ENCODE measurements around the gene B3GAT1. TPM values are rescaled to one million over a fixed set of nuclear protein-coding genes. Genes with fewer than 3 reads are reported as not detected.
"Not testable (repeated sequence)": the region's sequence is repeated elsewhere in the genome, so short reads cannot be mapped to it uniquely, and the experiment has no call there.

The B3GAT1 gene
- total RNA-seq, 4 donors from 2014 or later, result 0.13 to 0.66 (median 0.35) TPM

- no peaks in the 10 kb centered on the region for H3K4me1 ChIP-seq
- H3K27me3 ChIP-seq, result peaks cover 0 to 4% (median 0%) of the 10 kb centered on the region in 4 donors
- peak; percentile 74 for DNase-seq (ENCODE audit: extremely low spot score)
Observed at GRCh38 chr11:134346976-134347350, 65.1 kb downstream of the B3GAT1 start.

GRCh38 chr11:134346101-134346975 is 65.7 kb downstream of the B3GAT1 start:
- Histone ChIP-seq H3K36me3 (no peaks in the 10 kb centered on the region), H3K4me1 (no peaks in the 10 kb centered on the region), H3K27ac (replicated peaks in 1 of 4) (no peak overlapping the region), H3K27me3 (peaks cover 0 to 4% (median 0%) of the 10 kb centered on the region in 4 donors), H3K9me3 (no peaks in the 10 kb centered on the region), H3K4me3 (no peak overlapping the region)
- TF ChIP-seq POLR2A (IDR thresholded peaks at IDR 0.05; ENCODE audit: low read depth), result no peak
- no peak for TF ChIP-seq CTCF (IDR thresholded peaks at IDR 0.05)
- no peak for TF ChIP-seq POLR2AphosphoS5 (IDR thresholded peaks at IDR 0.05)
- TF ChIP-seq EP300 (IDR thresholded peaks at IDR 0.05), result no peak
- WGBS, result 86% methylated on average over 22 of the region's 22 CpGs
- peak; percentile 87 for DNase-seq (ENCODE audit: extremely low spot score)
- intact Hi-C loops (cut with DNase I), result no loop called here

More at GRCh38 chr11:134346976-134347350, 65.1 kb downstream of the B3GAT1 start:
- no peak for TF ChIP-seq CTCF (IDR thresholded peaks at IDR 0.05)
- TF ChIP-seq POLR2AphosphoS5 (IDR thresholded peaks at IDR 0.05), result no peak
- no peak for TF ChIP-seq EP300 (IDR thresholded peaks at IDR 0.05)
- no peak for TF ChIP-seq POLR2A (IDR thresholded peaks at IDR 0.05; ENCODE audit: low read depth)
- 71% methylated on average over 3 of the region's 5 CpGs for WGBS
- H3K27ac ChIP-seq (replicated peaks in 1 of 4), result no peak overlapping the region
- no peaks in the 10 kb centered on the region for H3K36me3 ChIP-seq
- H3K4me3 ChIP-seq, result no peak overlapping the region
- intact Hi-C loops (cut with DNase I), result no loop called here
- no peaks in the 10 kb centered on the region for H3K9me3 ChIP-seq

GRCh38 chr11:134345237-134345550 is 66.8 kb downstream of the B3GAT1 start:
- Histone ChIP-seq H3K9me3 (no peaks in the 10 kb centered on the region), H3K27me3 (peaks cover 0 to 4% (median 0%) of the 10 kb centered on the region in 4 donors), H3K4me1 (no peaks in the 10 kb centered on the region), H3K36me3 (no peaks in the 10 kb centered on the region), H3K27ac (replicated peaks in 1 of 4) (no peak overlapping the region), H3K4me3 (no peak overlapping the region)
- intact Hi-C loops (cut with DNase I), result no loop called here
- DNase-seq (ENCODE audit: extremely low spot score), result no peak
- TF ChIP-seq POLR2AphosphoS5 (IDR thresholded peaks at IDR 0.05) (no peak), CTCF (IDR thresholded peaks at IDR 0.05) (no peak), EP300 (IDR thresholded peaks at IDR 0.05) (no peak), POLR2A (IDR thresholded peaks at IDR 0.05; ENCODE audit: low read depth) (no peak)
- 82% methylated on average over 4 of the region's 4 CpGs for WGBS

- DNase-seq (ENCODE audit: extremely low spot score); H3K27ac ChIP-seq (replicated peaks in 1 of 4); H3K36me3 ChIP-seq; H3K9me3 ChIP-seq; H3K4me3 ChIP-seq; H3K4me1 ChIP-seq; intact Hi-C loops (cut with DNase I); H3K27me3 ChIP-seq: not testable (repeated sequence)
- WGBS, result 97% methylated on average over 8 of the region's 28 CpGs
Observed at GRCh38 chr11:134344497-134345236, 67.4 kb downstream of the B3GAT1 start.

- Histone ChIP-seq H3K27me3 (peaks cover 0 to 4% (median 0%) of the 10 kb centered on the region in 4 donors), H3K9me3 (no peaks in the 10 kb centered on the region), H3K36me3 (no peaks in the 10 kb centered on the region), H3K27ac (replicated peaks in 1 of 4) (no peak overlapping the region), H3K4me1 (no peaks in the 10 kb centered on the region), H3K4me3 (no peak overlapping the region)
- WGBS, result 85% methylated on average over 15 of the region's 15 CpGs
- TF ChIP-seq POLR2AphosphoS5 (IDR thresholded peaks at IDR 0.05) (no peak), EP300 (IDR thresholded peaks at IDR 0.05) (no peak), CTCF (IDR thresholded peaks at IDR 0.05) (no peak), POLR2A (IDR thresholded peaks at IDR 0.05; ENCODE audit: low read depth) (no peak)
- no peak for DNase-seq (ENCODE audit: extremely low spot score)
- intact Hi-C loops (cut with DNase I), result no loop called here
Observed at GRCh38 chr11:134343646-134344045, 68.4 kb downstream of the B3GAT1 start.
